T-helper 9 cell (primary cell): ENCODE data around the gene PSMD13.

ENCODE experiments used
- DNase-seq: peaks from one replicate; pipeline ENCODE4 v3.0.0-alpha.2; 2020

The PSMD13 gene

DNA sequence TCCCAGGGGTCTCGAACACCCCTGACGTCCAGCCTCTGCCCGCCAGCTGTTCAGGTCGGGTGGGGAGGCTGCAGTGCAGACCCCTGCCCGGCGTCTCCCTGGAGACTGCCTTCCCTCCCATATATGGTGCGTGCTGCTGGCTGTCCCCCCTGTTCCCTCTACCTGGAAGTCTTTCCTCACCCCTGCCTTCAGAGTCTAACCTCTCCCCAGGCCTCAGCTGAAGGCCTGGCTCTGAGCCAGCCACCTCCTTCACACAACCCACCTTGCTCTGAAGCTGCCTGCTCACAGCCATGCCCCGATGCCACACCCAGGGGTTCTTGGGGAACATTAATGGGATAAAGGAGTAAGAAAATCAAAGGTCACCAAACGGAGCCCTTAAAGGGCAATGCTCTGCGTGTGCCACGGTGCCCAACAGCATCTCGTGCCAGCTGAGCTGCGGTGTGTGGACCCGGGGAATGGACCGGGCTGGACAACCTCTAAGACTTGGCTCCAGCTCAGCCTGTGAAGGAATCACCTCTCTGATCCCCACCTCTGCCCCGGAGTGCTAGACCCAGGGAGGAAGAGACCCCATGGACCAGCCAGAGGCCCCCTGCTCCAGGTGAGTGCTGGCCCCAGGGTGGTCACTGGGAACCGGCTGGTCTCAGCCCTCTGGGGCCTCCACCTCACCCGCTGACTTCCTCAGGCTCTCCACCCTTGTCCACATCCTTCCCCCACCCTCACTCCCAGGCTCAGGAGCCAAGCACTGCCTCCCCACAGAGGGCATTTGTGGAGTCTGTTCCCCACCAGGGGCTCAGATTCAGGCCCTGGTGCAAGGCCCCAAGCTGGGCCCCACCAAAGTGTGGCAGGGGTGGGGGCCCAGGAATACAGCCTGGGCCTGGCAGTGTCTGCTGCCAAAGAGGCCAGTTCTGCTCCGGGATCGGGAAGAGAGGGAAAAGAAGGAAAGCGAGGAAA lies 41.5 kb downstream of the PSMD13 start, which contains the start of gene NLRP6:
NLRP6 (plus strand) TSS at position 407 of the 951 bp plus-strand sequence; CDS start at position 570, 163 bp downstream.
- no peak for DNase-seq

DNA sequence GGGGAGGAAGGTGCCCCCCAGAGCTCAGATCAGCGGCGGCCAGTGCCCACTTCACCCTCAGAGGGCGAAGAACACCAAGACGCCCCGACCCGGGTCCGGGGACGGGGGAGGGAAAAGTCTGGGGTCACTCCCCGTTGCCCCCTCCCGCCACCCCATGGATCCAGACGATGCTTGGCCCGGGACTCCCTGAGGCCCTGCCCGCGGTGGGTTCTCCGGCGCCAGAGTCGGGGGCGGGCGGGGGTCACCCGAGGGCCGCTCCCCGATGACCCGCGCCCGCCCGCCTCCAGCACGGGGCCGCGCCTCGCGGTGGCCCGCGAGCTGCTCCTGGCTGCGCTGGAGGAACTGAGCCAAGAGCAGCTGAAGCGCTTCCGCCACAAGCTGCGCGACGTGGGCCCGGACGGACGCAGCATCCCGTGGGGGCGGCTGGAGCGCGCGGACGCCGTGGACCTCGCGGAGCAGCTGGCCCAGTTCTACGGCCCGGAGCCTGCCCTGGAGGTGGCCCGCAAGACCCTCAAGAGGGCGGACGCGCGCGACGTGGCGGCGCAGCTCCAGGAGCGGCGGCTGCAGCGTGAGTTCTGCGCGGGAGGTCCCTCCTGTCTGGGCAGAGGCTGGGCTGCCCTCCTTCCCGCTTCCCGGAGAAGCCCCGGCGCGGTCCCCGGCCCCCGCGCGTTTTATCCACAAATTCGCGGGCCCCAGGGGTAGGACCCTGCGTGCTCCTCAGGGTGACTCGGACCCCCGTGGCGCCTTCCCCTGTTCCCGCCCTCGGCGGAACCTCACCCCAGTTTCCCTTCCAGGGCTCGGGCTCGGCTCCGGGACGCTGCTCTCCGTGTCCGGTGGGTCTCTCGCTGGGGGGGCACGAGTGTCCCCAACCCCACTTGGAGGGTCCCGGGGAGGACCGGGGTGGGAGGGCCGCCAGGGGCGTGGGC lies 42.5 kb downstream of the PSMD13 start:
- DNase-seq = no peak

DNA sequence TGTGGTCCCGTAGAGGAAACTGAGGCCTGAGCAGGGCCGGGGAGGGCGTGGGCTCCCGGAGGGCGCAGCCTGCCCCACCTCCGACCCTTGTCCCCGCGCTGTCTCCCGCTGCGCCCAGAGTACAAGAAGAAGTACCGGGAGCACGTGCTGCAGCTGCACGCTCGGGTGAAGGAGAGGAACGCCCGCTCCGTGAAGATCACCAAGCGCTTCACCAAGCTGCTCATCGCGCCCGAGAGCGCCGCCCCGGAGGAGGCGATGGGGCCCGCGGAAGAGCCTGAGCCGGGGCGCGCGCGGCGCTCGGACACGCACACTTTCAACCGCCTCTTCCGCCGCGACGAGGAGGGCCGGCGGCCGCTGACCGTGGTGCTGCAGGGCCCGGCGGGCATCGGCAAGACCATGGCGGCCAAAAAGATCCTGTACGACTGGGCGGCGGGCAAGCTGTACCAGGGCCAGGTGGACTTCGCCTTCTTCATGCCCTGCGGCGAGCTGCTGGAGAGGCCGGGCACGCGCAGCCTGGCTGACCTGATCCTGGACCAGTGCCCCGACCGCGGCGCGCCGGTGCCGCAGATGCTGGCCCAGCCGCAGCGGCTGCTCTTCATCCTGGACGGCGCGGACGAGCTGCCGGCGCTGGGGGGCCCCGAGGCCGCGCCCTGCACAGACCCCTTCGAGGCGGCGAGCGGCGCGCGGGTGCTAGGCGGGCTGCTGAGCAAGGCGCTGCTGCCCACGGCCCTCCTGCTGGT lies 43.4 kb downstream of the PSMD13 start:
- DNase-seq = no peak

DNA sequence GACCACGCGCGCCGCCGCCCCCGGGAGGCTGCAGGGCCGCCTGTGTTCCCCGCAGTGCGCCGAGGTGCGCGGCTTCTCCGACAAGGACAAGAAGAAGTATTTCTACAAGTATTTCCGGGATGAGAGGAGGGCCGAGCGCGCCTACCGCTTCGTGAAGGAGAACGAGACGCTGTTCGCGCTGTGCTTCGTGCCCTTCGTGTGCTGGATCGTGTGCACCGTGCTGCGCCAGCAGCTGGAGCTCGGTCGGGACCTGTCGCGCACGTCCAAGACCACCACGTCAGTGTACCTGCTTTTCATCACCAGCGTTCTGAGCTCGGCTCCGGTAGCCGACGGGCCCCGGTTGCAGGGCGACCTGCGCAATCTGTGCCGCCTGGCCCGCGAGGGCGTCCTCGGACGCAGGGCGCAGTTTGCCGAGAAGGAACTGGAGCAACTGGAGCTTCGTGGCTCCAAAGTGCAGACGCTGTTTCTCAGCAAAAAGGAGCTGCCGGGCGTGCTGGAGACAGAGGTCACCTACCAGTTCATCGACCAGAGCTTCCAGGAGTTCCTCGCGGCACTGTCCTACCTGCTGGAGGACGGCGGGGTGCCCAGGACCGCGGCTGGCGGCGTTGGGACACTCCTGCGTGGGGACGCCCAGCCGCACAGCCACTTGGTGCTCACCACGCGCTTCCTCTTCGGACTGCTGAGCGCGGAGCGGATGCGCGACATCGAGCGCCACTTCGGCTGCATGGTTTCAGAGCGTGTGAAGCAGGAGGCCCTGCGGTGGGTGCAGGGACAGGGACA lies 44.1 kb downstream of the PSMD13 start:
- no peak for DNase-seq

DNA sequence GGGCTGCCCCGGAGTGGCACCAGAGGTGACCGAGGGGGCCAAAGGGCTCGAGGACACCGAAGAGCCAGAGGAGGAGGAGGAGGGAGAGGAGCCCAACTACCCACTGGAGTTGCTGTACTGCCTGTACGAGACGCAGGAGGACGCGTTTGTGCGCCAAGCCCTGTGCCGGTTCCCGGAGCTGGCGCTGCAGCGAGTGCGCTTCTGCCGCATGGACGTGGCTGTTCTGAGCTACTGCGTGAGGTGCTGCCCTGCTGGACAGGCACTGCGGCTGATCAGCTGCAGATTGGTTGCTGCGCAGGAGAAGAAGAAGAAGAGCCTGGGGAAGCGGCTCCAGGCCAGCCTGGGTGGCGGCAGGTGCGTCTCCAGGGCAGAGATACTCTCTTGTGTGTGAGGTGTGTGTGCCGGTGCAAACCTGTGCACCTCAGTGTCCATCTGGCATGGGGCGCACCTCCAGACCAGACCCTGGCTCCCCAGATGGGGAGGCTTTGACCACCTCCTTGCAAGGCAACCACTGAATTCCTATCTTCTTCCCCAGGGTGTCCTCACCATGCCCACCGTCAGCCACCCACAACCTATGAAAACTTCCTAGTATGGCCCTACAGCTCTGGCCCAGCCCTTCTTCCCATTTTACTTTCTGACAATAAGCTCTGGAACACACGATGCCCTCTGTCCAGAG lies 44.8 kb downstream of the PSMD13 start:
- no peak for DNase-seq

DNA sequence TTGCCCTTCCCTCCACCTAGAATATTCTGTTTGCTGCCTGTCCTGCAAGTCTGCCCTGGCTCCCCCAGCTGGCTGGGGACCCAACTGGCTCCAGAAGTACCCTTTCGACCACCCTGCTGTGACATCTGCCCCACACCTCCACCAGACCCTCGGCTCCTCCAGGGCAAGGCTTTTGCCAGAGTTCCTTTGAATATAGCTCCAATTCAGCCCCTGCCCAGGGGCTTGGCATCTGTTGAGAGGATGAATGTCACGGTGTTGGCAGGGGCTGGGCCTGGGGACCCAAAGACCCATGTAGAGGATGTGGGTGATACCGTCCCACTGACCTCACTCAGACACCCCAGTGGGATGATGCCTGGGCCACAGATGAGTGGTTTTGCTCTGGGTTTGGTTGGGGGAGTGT lies 45.4 kb downstream of the PSMD13 start:
- no peak for DNase-seq

GRCh38 chr11:282630-283360 lies 46.0 kb downstream of the PSMD13 start:
- no peak for DNase-seq

GRCh38 chr11:283405-284104 lies 46.8 kb downstream of the PSMD13 start:
- DNase-seq = no peak

- no peak for DNase-seq
Measured at GRCh38 chr11:284105-285020, 47.6 kb downstream of the PSMD13 start.

DNA sequence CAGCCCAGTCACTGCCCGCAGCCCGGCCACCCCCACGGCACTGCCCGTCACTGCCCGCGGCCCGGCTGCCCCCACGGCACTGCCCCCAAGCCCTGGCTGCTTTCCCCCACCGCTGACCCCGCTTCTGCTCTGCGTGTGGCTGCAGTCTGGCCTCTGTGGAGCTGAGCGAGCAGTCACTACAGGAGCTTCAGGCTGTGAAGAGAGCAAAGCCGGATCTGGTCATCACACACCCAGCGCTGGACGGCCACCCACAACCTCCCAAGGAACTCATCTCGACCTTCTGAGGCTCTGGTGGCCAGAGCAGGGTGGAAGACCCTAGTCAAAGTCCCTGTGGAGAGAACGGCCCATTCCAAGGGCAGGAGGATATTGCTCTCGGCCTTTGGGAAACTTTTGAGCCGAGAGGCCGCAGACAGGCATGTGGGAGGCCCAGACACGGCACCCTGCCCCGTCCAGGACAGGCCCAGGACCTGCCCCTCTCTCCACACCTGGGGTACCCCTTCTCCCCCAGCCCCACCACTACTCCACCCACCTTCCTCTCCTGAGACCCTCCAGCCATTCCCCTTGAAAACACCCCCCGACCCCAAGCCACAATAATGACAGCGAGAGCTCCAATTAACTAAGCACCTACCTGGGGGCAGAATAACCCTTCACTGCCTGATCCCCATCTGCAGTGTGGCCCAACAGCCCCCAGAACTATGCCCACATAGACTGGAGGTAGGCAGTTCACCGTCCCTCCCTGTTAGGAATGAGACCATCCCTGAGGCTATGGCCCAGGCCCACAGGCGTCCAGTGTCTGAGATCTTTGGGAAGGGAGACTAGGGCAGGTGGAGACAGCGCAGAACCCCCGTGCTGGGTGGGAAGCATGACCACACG lies 48.5 kb downstream of the PSMD13 start:
- DNase-seq = no peak

- DNase-seq = no peak
Measured at GRCh38 chr11:285894-286220, 49.1 kb downstream of the PSMD13 start.

DNA sequence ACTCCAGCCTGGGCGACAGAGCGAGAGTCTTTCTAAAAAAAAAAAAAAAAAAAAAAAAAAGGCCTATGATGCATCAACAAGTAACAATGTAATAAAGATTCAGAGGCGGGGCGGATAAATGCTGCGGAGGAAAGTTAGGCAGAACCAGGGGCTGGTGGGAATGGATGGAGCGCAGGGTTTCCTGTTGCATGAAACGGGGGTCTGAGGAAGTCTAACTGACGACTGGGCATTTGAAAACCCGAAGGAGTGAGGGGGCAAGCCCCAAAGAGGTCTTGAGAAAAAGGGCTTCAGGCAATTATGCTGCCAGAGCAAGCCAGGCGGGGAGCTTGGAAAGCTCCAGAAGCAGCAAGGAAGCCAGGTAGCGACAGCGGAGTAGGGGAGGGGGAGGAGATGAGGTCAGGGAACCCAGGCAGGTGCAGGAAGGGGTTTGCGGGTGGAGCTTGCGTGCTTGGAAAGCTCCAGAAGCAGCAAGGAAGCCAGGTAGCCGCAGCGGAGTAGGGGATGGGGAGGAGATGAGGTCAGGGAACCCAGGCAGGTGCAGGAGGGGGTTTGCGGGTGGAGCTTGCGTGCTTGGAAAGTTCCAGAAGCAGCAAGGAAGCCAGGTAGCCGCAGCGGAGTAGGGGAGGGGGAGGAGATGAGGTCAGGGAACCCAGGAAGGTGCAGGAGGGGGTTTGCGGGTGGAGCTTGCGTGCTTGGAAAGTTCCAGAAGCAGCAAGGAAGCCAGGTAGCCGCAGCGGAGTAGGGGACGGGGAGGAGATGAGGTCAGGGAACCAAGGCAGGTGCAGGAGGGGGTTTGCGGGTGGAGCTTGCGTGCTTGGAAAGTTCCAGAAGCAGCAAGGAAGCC lies 50.4 kb downstream of the PSMD13 start:
- peak; percentile 74 for DNase-seq

- no peak for DNase-seq
Measured at GRCh38 chr11:287821-288477, 51.2 kb downstream of the PSMD13 start.

DNA sequence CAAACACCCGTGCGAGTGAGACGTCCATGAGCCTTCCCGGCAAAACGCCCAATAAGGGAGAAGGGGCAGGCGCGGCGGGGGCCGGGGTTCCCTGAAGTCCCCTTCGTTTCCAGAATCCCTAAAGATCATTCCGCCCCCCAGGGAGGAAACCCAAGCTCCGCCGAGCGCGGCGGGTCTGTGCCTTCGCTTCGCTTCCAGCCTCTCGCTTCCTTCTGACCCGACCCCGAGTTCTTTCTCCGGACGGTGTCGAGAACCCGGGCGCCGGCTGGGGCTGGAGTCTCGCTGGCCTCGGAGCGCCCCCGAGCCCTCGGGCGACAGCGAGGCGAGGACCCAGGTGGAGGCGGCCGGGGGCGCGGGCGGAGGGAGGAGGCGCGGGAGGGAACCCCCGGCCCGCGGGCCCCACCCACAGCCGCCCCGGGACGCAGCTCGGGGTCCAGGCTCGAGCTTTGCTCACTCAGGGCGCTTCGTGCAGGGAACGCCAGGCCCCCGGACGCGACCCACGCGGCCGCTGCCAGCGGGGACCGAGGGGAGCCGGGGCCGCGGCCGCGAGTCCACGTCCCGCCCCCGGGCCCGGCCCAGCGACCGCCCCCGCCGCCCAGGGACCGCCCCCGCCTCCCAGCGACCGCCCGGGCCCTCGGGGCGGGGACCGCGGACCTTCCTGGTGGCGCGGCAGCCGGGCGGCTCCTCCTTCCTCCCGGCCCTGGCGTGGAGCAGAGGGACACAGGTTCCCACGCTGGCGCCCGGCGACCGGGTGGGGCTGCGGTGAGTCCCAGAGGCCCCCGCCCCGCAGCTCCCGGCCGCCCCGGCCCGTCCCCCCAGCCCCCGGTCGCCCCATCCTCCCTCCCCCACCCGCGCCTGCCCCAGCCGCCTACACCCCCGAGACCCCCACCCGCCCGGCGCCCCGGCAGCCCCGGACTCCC lies 52.0 kb downstream of the PSMD13 start, which contains the start of gene PGGHG:
PGGHG (plus strand) TSS at position 649 of the 920 bp plus-strand sequence. CDS start 691 bp downstream, outside the sequence.
- peak; percentile 50 for DNase-seq

DNA sequence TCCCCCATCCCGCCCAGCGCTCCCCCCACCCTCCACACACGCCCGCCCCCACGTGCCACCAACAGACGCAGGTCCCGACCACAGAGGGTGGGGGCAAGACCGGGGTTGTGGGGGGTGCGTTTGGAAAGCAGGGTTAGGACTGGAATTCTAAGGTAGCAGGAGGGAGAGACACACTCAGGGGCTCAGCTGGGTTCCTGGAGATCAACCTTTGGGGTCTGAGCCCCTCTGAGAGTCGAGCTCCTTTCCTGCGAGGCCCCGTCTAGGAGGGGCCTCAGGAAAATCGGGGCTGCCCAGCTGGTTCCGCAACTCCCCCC lies 52.6 kb downstream of the PSMD13 start:
- DNase-seq = peak; percentile 38
